Epithelial cell of umbilical artery (primary cell): Measurements from ENCODE around the gene COPZ2. TPM values are rescaled to one million over a fixed set of nuclear protein-coding genes. Genes with fewer than 3 reads are reported as not detected.

ENCODE experiments used
- total RNA-seq: library from RNA; depleted of rRNA; stranded (reverse); fragments of >200 nt; gene quantifications from 2 replicates; pipeline ENCODE4 v1.2.3, GENCODE V29; 2014

Gene COPZ2
- total RNA-seq: 9.3 and 11.7 TPM in 2 replicates

GRCh38 chr17:48037036-48037837 is at the start of gene COPZ2:
Gene COPZ2, minus strand, starts transcription at chr17:48037797. Its CDS starts 20 bp downstream, at chr17:48037777.

DNA sequence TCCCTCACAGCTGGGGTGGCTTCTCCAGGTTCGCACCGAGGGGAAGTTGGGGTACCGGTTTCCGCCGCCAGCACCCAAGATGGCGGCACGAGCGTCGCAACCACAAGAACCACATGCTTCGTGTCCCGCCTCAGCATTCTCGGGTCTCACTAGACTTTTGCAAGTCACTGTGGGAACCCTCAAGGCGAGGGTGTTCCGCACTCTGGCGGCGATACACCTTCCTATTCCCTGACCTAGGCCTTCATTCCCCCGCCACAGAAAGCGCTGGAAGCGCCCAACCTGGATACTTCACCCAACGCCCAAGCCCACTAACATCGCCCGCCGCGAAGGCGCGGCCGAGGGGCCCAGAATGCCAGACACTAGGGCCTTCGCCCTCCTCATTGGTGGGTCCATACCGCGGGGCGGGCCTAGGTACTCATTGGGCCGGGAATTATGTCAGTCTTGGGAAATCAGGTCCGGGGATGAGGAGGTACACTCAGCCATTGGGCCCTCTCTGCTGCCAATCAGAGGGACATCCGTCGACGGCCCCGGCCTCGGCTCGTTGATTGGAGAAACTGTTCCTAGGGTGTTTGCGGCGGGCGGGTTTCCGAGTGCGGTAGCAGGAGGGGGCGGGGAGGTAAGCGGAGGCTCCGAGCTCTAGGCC is 10.3 kb upstream of the COPZ2 start, which contains the start of gene NFE2L1:
NFE2L1 (plus strand) TSS at position 619 of the 643 bp plus-strand sequence. CDS start 2,760 bp downstream, outside the sequence.

Other genes starting within 250 kb of the COPZ2 start
- gene OSBPL7, start 216.0 kb downstream of the COPZ2 start, total RNA-seq: 5.8 and 11.1 TPM in 2 replicates
- gene MRPL10, start 206.3 kb downstream of the COPZ2 start, total RNA-seq: 15.8 and 25.0 TPM in 2 replicates
- under 0.01 and 0.15 TPM in 2 replicates for gene LRRC46, start 206.1 kb downstream of the COPZ2 start, total RNA-seq
- gene SCRN2, start 196.5 kb downstream of the COPZ2 start, total RNA-seq: 51.6 and 69.1 TPM in 2 replicates
- gene SP6, start 186.6 kb downstream of the COPZ2 start, total RNA-seq: 0.65 and 1.2 TPM in 2 replicates
- gene SP2, start 141.6 kb downstream of the COPZ2 start, total RNA-seq: 0.30 and 1.9 TPM in 2 replicates
- 21.1 and 45.6 TPM in 2 replicates for gene PNPO, start 96.2 kb downstream of the COPZ2 start, total RNA-seq
- gene PRR15L, start 79.9 kb downstream of the COPZ2 start, total RNA-seq: not detected in 2 replicates
- 45.1 and 75.8 TPM in 2 replicates for gene CDK5RAP3, start 66.7 kb downstream of the COPZ2 start, total RNA-seq
- gene NFE2L1, start 10.6 kb upstream of the COPZ2 start, total RNA-seq: 55.5 and 88.0 TPM in 2 replicates
- 75.4 and 80.9 TPM in 2 replicates for gene CBX1, start 63.7 kb upstream of the COPZ2 start, total RNA-seq
- gene SNX11, start 70.0 kb upstream of the COPZ2 start, total RNA-seq: 17.9 and 21.1 TPM in 2 replicates